NCI-H526 treated with DMSO at 0.1 percent for 48 hours (cell line): ENCODE results near the gene RNF181.
"Not testable (repeated sequence)": the region's sequence is repeated elsewhere in the genome, so short reads cannot be mapped to it uniquely, and the experiment has no call there.

ENCODE experiments used
- DNase-seq: peaks from one replicate; lab custom pipeline; 2025; lab: John Stamatoyannopoulos, UW

The RNF181 gene, protein sequence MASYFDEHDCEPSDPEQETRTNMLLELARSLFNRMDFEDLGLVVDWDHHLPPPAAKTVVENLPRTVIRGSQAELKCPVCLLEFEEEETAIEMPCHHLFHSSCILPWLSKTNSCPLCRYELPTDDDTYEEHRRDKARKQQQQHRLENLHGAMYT

DNA sequence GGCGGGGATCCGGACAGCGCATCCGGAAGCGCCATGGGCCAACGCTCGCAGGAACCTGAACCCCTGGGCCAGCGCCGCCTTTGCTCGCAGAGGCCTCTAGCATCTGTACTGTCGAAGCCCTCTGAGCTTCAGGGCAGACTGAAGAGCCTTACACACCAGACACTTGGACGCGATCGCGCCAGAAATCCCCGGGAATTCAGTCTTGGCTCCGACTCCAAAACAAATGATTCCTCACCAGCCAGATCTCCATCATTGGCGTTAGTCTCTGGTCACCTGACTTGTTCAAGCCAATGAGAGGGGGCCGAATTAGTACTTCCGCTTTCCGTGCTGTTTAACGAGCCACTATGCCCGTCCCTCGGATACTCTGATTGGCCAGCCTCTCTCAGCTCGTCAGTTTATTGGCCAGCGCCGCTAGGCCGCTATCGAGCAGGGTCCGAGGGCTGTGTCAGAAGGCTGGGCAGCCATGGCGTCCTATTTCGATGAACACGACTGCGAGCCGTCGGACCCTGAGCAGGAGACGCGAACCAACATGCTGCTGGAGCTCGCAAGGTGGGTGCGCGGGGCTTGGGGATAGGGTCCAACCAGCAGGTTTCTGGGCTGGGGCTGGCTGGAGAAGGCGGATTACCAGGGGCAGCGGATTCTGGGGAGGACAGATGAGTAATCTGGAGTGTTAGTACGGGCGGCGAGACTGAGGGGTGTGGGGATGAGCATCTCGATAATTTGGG lies at the start of gene RNF181:
Gene RNF181 (plus strand): TSS at position 445 of the 725 bp plus-strand sequence. CDS start 19 bp downstream, at position 464.
- DNase-seq, result peak; percentile 98

DNA sequence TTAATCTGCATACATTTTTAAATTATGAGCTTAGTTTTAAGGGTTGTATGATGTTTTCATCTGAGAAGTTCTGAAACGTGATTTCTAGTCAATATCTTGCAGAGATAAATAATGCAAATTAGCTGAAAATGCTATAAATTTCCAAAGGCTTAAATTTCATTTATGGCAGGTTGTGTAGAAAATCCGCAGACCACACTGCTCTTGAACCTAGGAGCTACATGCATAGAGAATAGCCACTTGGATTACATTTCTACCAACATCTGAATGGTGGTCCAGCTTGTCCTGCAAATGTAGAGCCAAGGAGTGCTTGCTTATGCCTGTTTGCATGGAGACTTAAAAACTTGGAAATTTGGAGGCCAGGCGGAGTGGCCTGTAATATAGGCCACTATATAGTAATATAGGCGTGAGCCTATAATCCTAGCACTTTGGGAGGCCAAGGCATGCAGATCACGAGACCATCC lies 49.7 kb upstream of the RNF181 start:
- no peak for DNase-seq

DNA sequence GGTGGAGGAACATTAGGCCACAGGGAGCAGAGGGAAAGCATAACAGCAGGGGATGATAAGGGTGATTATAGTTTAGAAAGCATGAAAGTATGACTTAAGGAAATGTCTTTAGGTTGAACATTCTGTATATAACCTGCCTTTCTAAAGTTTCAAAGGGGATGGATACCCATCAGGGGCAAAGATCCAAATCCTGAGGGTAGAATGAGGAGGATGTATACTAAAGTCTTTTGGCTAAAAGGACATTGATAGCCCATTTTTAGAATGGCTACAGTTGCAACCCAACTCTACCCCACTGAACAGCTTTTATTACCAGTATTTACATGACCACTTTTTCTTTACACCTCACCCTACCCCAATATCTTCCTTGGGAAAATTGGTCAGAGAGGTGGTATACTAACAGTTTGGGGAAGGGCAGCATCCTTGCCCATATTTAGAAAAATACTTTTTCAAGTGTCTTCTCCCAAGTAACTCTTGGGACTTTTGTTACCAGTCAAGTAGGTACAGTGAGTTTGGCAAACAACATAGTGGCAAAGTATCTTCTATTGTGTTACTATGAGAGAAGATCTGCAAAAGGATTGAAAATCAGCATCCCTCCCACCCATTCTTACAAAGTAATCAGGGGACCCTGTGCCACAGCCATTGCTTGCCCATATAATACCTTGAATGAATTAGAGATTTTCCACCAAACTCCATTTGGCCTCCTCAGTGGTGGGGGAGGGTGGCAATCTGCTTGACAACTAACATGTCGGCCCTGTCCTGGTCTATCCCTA lies 48.3 kb upstream of the RNF181 start:
- no peak for DNase-seq

DNA sequence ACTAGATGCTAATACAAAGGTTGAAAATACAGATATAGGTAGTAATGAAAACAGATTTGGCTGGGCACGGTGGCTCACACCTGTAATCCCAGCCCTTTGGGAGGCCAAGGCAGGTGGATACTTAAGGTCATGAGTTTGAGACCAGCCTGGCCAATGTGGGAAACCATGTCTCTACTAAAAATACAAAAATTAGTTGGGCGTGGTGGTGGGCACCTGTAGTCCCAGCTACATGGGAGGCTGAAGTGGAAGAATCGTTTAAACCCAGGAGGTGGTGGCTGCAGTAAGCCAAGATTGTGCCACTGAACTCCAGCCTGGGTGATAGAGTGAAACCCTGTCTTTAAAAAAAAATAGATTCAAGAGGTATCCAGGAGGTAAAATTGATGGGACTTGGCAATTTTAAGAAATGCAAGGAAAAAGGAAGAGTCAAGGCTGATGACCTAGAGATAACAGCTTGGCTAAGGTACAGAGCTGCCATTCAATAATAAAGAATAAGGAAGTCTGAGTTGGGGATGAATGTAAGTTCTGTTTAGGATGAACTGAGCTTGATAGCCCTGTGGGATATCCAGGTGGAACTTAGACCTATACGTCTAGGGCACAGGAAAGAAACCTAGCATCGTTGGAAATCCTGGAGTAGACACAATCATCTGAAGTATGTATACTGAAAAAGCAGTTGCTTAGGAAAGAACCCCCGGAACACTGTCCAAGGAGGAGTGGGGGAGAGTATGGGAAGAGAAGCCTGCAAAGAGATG lies 47.5 kb upstream of the RNF181 start:
- DNase-seq, result no peak

DNA sequence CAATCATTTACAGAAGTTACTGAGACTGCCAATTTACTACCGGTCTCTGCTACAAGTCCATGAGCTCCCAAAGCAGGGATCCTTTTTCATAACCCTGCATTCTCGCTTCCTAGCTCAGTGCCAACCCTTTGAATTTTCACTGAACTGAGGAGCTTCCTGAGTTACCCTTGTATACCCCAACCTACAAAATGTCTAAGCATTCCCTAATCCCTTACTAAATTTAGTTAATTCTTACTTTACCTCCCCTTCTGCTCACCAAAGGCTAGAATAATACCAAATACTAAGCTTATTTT lies 47.0 kb upstream of the RNF181 start:
- DNase-seq, result no peak

DNA sequence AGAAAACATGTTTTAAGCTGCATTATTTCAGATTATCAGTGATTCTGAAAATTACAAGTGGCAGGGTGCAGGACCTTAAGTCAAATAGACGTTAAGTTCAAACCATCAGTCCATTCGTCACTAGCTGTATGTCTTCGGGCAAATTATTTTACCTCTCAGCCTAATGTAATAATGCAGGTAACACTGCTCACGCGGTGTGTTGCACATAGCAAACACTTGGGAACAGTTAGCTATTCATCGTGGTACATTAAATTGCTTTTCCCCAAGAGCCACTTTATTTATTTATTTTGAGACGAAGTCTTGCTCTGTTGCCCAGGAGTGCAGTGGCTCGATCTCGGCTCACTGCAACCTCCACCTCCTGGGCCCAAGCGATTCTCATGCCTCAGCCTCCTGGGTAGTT lies 46.5 kb upstream of the RNF181 start:
- no peak for DNase-seq

DNA sequence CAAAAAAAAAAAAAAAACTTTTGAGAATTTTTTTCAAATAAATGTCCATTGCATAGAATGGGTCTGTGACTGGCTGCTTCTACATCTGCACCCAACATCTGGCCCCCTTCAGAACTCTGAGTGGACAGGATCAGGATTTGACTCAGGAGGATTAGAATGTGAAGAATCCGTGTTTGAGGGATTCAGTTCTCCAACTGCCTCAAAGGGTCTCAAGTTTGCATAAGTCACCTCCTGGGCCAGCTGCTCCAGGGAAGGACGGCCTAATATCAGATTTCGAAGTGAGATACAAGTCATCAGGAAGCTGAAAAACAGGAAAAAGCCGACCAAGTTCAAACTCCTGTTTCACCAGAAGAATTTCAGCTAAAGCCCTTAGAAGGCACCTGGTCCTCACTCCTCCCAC lies 45.7 kb upstream of the RNF181 start:
- no peak for DNase-seq

DNA sequence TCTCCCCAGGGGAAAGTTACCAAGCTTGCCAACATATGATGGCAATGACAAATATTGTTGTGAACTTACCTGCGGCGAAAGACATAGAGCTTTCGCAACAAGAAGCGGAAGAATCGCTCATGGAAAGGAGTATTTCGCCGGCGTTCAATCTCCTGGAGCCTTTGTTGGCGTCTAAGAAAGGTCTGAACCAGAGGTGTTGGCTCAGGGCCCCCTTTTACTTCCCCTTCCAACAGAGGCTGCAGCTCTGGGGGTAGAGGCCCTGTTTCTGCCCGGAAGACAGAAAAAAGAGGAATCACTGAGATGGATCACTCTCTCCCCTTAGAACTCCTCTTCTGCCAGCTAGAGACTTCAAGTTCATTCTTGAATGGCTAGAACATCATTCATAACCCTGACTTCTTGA lies 45.1 kb upstream of the RNF181 start:
- DNase-seq, result no peak

DNA sequence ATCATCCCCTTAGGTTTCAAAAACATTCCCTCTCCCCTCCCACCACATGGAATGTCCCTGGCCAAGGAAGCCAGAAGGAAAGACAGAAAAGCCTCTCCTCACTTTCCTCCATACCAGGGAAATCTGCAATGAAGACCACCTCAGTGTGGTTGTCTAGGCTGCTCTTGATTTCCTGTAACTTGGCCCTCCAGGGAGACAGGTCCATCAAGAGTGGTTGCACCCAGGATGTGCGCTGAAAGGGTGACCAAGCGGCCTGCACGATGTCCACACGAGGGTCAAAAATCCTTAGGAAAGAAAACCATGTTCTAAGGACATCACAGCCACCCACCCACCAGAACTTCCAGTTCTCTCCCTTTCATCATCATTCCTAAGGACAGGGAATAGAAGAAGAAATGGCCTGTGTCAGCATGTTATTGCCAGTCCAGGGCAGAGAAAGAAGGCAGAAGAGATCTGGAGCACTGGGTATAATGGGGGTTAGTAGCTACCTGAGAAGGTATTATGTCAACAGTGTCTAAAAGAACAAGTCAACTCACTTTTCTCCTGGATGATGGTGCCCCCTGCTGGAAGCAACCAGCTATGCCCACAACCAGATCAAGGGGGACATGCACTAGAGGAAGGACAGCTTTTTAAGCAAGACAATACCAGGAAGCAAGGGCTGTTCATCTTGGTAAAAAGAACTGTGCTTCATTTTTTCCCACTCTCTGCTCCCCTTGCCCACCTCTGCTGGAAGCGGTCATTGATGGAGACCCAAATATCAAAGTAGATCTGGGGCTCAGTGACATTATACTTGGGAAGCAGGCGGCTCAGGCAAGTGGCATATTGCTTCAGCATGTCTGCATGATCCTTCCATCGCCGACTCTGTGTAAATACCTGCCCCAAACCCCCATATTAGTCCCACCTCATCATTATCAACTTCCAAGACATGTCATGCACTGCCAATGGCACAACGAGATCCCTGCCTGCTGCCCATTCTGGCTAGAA lies 43.6 kb upstream of the RNF181 start:
- peak; percentile 43 for DNase-seq

DNA sequence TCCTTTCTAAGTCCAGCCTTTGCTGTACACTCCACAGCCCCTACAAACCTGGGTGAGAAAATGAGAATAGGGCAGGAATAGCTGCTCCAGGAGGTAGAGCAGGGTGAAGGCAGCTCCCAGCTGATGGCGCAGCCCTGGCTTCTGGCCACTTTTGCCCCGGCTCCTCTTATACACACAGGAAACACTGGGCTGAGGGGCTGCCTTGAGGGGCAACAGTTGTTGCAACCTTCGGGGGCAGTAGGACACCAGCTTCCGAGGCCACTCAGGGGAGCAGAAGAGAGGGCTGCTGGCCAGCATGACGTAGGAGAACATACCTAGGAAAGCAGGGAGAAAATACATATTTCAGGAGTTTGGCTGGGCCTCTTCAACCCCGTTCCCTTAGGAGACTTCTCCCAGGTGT lies 42.4 kb upstream of the RNF181 start:
- DNase-seq, result no peak

DNA sequence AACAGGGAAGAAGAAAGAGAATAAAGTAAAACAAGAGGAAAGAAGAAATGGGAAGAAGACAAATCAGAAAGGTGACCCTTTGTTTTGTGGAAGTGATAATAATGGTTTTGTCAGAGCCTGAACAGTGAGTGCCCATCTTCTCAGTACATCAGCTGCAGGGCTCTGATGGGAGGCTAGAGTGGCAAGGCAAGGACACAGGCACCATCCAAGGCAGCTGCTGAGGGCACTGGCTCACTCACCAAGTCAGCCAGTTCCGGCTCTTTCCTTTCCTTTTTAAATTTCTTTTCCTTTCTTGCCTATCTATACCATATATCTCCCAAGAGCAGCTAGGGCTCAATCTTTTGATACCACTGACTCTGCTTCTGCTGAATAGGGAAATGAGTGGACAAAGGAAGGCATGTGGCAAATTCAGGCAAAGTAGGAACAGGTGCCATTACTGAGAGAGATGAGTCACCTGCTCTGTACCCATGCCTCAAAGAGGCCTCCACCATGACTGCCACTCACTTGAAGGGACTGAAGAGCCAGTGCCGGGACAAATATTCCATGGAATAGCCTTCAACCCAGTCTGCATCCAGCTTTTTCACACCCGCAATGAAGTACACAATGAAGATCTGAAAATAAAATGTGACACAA lies 40.4 kb upstream of the RNF181 start:
- no peak for DNase-seq

DNA sequence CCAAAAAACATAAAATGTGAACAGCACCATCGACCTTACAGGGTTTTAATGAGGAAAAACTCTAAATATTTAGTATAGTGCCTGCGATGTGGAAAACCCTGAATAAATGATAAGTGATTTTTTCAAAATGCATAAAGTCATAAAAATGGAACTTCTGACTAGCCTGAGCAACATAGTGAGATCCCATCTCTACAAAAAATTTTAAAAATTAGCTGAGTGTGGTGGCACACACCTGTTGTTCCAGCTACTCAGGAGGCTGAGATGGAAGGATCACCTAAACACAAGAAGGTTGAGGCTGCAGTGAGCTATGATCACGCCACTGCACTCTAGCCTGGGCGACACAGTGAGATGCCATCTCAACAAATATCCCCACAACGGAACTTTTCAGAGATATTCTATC lies 38.4 kb upstream of the RNF181 start:
- DNase-seq, result no peak

DNA sequence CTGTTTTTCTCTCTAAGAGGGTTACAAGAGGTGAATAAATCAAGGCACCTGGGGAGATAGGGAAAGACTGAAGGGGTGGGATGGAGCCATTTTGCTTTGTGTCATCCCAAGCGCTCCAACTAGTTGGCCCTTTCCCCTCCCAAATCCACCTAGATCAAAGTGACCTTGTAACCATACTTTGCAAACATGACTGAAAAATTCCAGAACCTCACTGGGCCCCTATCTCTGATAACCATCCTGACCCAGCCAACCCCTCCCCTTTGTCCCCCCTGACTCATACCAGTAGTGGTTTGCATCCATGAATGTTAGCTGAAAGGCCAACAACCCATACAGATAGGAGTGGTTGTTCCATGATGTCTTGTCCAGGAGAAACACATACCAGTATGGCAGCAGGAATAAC lies 37.4 kb upstream of the RNF181 start:
- no peak for DNase-seq

DNA sequence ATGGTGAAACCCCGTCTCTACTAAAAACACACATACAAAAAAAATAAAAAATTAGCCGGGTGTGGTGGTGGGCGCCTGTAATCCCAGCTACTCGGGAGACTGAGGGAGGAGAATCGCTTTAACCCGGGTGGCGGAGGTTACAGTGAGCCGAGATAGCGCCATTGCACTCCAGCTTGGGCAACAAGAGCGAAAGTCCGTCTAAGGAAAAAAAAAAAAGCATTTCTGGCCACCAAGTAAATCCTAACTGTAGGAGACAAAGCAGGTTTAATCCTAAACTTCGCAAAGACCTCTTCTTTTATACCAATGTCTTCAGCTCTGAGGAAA lies 35.2 kb upstream of the RNF181 start:
- not testable (repeated sequence) for DNase-seq

DNA sequence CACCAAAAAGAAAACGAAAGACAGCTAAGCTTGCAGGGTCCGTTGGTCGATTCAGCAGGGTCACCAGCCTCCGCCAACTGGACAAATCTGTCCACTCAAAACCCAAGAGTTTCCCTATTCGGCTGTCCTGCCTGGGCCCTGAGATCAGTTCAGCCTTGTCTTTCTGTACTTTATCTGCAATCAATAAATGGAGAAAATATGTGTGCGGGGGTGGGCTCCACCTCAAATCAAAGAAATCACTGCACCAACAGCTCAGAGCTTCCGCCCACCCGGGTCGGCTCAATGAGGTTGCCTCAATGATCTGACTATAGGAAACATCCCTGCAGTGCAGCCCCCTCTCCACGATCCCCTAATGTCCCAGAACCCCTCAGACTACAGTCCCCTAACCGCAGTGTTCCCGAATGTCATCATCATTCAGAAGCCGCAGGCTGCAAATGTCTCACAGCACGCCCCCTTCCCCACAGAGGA lies 34.7 kb upstream of the RNF181 start:
- no peak for DNase-seq

DNA sequence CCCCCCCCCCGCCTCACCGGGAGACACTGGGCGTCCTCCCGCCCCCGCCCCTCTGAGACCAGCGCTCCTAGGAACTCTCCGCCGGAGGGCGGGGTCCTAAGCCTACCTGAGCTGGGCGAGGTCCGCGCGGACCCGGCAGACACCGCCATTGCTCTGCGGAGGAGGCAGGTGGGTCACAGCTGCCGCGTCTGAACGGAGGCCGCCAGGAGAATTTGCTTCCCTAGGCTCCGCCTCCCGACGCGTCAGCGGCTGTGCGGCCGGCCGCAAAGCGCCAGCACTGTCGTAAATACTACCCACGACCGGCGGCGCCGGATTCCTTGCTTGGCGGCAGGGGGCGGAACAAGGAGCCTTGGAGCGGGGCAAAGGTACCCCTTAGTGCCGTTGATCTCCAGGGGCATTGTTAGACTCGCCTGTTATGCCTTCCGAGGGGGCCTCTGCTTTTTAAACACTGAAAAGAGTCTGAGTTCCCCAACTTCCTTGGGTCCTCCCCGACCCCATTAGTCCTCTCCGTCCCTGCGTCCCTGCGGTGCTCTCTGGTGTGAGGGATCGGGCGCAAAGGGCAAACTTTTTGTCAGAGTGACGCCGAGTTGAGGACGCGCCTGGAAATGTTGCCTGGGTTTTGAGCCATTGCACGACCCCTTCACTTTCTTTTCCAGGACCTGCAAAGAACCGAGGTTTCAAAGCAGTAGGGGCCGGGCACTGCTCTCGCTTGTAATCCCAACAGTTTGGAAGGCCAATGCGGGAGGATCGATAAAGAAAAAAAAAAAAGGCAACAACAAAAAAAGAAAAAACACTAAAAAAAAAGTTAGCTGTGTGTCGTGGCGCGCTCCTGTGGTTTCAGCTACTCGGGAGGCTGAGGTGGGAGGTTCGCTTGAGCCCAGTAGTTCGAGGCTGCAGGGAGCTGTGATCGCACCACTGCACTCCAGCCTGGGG lies 34.0 kb upstream of the RNF181 start, which contains the start of gene GGCX:
Gene GGCX (minus strand): TSS at position 214 of the 933 bp plus-strand sequence. CDS start 65 bp downstream, at position 149.
- DNase-seq, result peak; percentile 90

DNA sequence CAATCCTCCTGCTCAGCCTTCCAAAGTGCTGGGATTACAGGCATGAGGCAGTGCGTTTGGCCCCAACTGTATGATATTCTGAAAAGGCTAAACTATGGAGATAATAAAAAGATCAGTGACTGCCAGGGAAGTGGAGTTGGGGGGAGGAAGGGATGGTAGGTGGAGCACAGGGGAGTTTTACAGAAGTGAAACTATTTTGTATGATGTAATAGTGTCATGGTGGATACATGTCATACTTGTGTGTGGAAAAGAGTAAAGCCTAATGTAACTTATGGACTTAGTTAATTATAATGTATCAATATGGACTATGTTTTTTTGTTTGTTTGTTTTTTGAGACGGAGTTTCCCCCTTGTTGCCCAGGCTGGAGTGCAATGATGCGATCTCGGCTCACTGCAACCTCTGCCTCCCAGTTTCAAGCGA lies 31.4 kb upstream of the RNF181 start:
- no peak for DNase-seq

DNA sequence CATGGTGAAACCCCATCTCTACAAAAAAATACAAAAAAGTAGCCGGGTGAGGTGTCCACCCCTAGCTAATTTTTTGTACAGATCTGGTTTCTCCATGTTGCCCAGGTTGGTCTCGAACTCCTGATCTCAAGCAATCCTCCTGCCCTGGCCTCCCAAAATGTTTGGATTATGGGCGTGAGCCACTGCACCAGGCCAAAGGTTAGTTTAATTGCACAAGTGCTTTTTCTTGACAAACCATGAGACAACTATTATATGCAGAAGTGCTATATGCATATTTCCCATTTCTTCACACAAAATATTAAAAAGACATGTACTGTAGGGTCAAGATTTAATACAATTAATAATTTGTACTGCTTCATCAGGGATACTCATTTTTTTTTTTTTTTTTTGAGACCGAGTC lies 29.3 kb upstream of the RNF181 start:
- no peak for DNase-seq

DNA sequence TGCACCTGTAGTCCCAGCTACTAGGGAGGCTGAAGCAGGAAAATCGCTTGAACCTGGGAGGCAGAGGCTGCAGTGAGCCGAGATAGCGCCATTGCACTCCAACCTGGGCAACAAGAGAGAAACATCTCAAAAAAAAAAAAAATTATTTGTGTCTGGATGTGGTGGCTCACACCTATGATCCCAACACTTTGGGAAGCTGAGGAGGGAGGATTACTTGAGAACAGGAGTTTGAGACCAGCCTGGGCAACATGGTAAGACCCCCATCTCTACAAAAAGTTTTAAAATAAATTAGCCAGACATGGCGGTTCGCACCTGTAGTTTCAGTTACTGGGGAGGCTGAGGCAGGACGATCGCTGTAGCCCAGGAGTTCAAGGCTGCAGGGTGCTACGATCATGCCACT lies 19.8 kb upstream of the RNF181 start:
- DNase-seq, result no peak

DNA sequence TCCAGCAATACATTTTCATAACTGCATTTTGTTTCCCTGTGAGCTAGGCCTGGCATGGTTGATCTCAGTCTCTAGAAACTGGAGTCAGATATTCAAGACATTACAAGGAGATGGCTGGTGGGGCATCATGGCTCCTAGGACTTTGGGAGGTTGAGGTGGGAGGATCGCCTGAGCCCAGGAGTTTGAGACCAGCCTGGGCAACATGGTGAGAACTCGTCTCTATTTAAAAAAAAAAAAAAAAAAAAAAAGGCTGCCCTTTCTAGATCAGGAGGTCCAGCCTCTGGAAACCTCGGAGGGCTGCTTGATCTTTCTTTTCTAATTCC lies 18.5 kb upstream of the RNF181 start:
- DNase-seq, result no peak
